ENCODE data around the gene NBPF4. TPM values are rescaled to one million over a fixed set of nuclear protein-coding genes. Genes with fewer than 3 reads are reported as not detected.
A peak's percentile ranks its signal among the peaks of the same experiment; 100 is the strongest.
"Not testable (repeated sequence)": the region's sequence is repeated elsewhere in the genome, so short reads cannot be mapped to it uniquely, and the experiment has no call there.

The NBPF4 gene
- total RNA-seq, 2 donors from 2014 or later, result 0.37 to 0.59 TPM

- H3K9ac ChIP-seq (ENCODE audit: low read depth in 2 of 2, low read length in 2 of 2); H3K9me3 ChIP-seq; DNase-seq; H3K27me3 ChIP-seq; H3K36me3 ChIP-seq; H3K4me3 ChIP-seq; H3K4me1 ChIP-seq; H3K27ac ChIP-seq; intact Hi-C loops (cut with DNase I): not testable (repeated sequence)
These were observed 16.1 kb downstream of the NBPF4 start for GRCh38 chr1:108227772-108228171.

- DNase-seq; H3K9me3 ChIP-seq; H3K9ac ChIP-seq (ENCODE audit: low read depth in 2 of 2, low read length in 2 of 2); H3K27ac ChIP-seq; H3K4me1 ChIP-seq; H3K36me3 ChIP-seq; H3K4me3 ChIP-seq; intact Hi-C loops (cut with DNase I); H3K27me3 ChIP-seq: not testable (repeated sequence)
These were observed 17.0 kb downstream of the NBPF4 start for GRCh38 chr1:108226855-108227254.

- DNase-seq; intact Hi-C loops (cut with DNase I); H3K27me3 ChIP-seq; H3K27ac ChIP-seq; H3K9me3 ChIP-seq; H3K4me3 ChIP-seq; H3K4me1 ChIP-seq; H3K9ac ChIP-seq (ENCODE audit: low read depth in 2 of 2, low read length in 2 of 2); H3K36me3 ChIP-seq: not testable (repeated sequence)
These were observed 20.6 kb downstream of the NBPF4 start for GRCh38 chr1:108223226-108223625.

GRCh38 chr1:108217515-108218174 lies 26.2 kb downstream of the NBPF4 start:
- H3K36me3 ChIP-seq; intact Hi-C loops (cut with DNase I); H3K4me3 ChIP-seq; H3K27me3 ChIP-seq; H3K4me1 ChIP-seq; H3K9ac ChIP-seq (ENCODE audit: low read depth in 2 of 2, low read length in 2 of 2); DNase-seq; H3K9me3 ChIP-seq; H3K27ac ChIP-seq: not testable (repeated sequence)

- DNase-seq; H3K9ac ChIP-seq (ENCODE audit: low read depth in 2 of 2, low read length in 2 of 2); H3K27me3 ChIP-seq; H3K9me3 ChIP-seq; H3K27ac ChIP-seq; intact Hi-C loops (cut with DNase I); H3K4me3 ChIP-seq; H3K36me3 ChIP-seq; H3K4me1 ChIP-seq: not testable (repeated sequence)
These were observed 26.9 kb downstream of the NBPF4 start for GRCh38 chr1:108217007-108217406.

- H3K4me3 ChIP-seq; intact Hi-C loops (cut with DNase I); H3K9ac ChIP-seq (ENCODE audit: low read depth in 2 of 2, low read length in 2 of 2); H3K27me3 ChIP-seq; H3K36me3 ChIP-seq; H3K27ac ChIP-seq; H3K9me3 ChIP-seq; H3K4me1 ChIP-seq; DNase-seq: not testable (repeated sequence)
These were observed 27.6 kb downstream of the NBPF4 start for GRCh38 chr1:108216028-108216890.

GRCh38 chr1:108214641-108215465 lies 29.0 kb downstream of the NBPF4 start:
- not testable (repeated sequence) for DNase-seq
- peak; percentile 71 for TF ChIP-seq CTCF (IDR thresholded peaks at IDR 0.05)

GRCh38 chr1:108211014-108211413 lies 32.9 kb downstream of the NBPF4 start:
- Histone ChIP-seq H3K9me3 (no peaks in the 10 kb centered on the region), H3K36me3 (no peaks in the 10 kb centered on the region)
- intact Hi-C loops (cut with DNase I), result no loop called here

More at GRCh38 chr1:108214641-108215465, 29.0 kb downstream of the NBPF4 start:
- H3K36me3 ChIP-seq; H3K4me1 ChIP-seq; intact Hi-C loops (cut with DNase I); H3K9ac ChIP-seq (ENCODE audit: low read depth in 2 of 2, low read length in 2 of 2); H3K4me3 ChIP-seq; H3K27ac ChIP-seq; H3K9me3 ChIP-seq; H3K27me3 ChIP-seq: not testable (repeated sequence)

More at GRCh38 chr1:108211014-108211413, 32.9 kb downstream of the NBPF4 start:
- DNase-seq, result no peak
- Histone ChIP-seq H3K9ac (ENCODE audit: low read depth in 2 of 2, low read length in 2 of 2) (no peak overlapping the region), H3K4me3 (no peak overlapping the region), H3K27me3 (no peaks in the 10 kb centered on the region), H3K4me1 (no peaks in the 10 kb centered on the region), H3K27ac (no peak overlapping the region)
- no peak for TF ChIP-seq CTCF (IDR thresholded peaks at IDR 0.05)

Measured in colonic mucosa (tissue), 4 donors.